MM.1S (cell line): ENCODE results near the gene CLIP4.

ENCODE experiments used
- DNase-seq: peaks from one replicate; pipeline ENCODE4 v3.0.0-alpha.2; 2015
- H2AFZ ChIP-seq: fragments of 300-600 bp; sonication (generic); 2 replicates; pipeline ENCODE4 v1.6.0; 2016; ENCODE audit warnings: antibody characterized with exemption, low read length
- H3F3A ChIP-seq: fragments of 300-600 bp; sonication (generic); 2 replicates; pipeline ENCODE4 v1.6.1; 2016; ENCODE audit warnings: mild to moderate bottlenecking, antibody characterized with exemption, low read length, moderate library complexity, mixed read lengths; ENCODE audit not compliant: insufficient read depth
- H3K27ac ChIP-seq: fragments of 300-600 bp; sonication (generic); 2 replicates; pipeline ENCODE4 v1.5.1; 2016; ENCODE audit warnings: mild to moderate bottlenecking, low read length
- H3K27me3 ChIP-seq: fragments of 300-600 bp; sonication (generic); replicated peaks from 2 replicates; pipeline ENCODE4 v1.6.0; 2016; ENCODE audit warnings: low read length; ENCODE audit not compliant: insufficient read depth
- H3K36me3 ChIP-seq: fragments of 300-600 bp; sonication (generic); replicated peaks from 2 replicates; pipeline ENCODE4 v1.6.1; 2016; ENCODE audit warnings: mild to moderate bottlenecking, low read length, mixed read lengths; ENCODE audit not compliant: insufficient read depth
- H3K4me1 ChIP-seq: fragments of 300-600 bp; sonication (generic); 2 replicates; pipeline ENCODE4 v1.6.1; 2016; ENCODE audit warnings: low read length, mixed read lengths
- H3K4me2 ChIP-seq: fragments of 300-600 bp; sonication (generic); 2 replicates; pipeline ENCODE4 v1.6.0; 2016; ENCODE audit warnings: low read depth, low read length
- H3K4me3 ChIP-seq: fragments of 300-600 bp; sonication (generic); 2 replicates; pipeline ENCODE4 v1.5.1; 2016; ENCODE audit warnings: low read length, mixed read lengths
- H3K79me2 ChIP-seq: fragments of 300-600 bp; sonication (generic); 2 replicates; pipeline ENCODE4 v1.6.1; 2016; ENCODE audit warnings: mixed run types, low read length, mixed read lengths
- H3K9ac ChIP-seq: fragments of 300-600 bp; sonication (generic); 2 replicates; pipeline ENCODE4 v1.6.1; 2016; ENCODE audit warnings: low read length, mixed read lengths
- H3K9me2 ChIP-seq: fragments of 300-600 bp; sonication (generic); replicated peaks from 2 replicates; pipeline ENCODE4 v1.6.1; 2016; ENCODE audit warnings: mild to moderate bottlenecking, low read length, mixed read lengths; ENCODE audit not compliant: insufficient read depth
- H3K9me3 ChIP-seq: fragments of 300-600 bp; sonication (generic); replicated peaks from 2 replicates; pipeline ENCODE4 v1.6.1; 2016; ENCODE audit warnings: mild to moderate bottlenecking, low read length, mixed read lengths; ENCODE audit not compliant: insufficient read depth
- H4K20me1 ChIP-seq: fragments of 300-600 bp; sonication (generic); 2 replicates; pipeline ENCODE4 v1.6.1; 2016; ENCODE audit warnings: mild to moderate bottlenecking, low read length, moderate library complexity, mixed read lengths; ENCODE audit not compliant: insufficient read depth
- EZH2 ChIP-seq: fragments of 300-600 bp; sonication (generic); optimal IDR thresholded peaks from 2 replicates; pipeline ENCODE3; 2017; ENCODE audit warnings: low read depth, mild to moderate bottlenecking, antibody characterized with exemption, low read length, mixed read lengths
- EZH2phosphoT487 ChIP-seq: fragments of 300-600 bp; sonication (generic); IDR thresholded peaks from 2 replicates; pipeline ENCODE4 v1.6.1; 2018; ENCODE audit warnings: antibody characterized with exemption, low read length
- TF ChIP-seq, protein P1 (sequence below): fragments of 300-600 bp; sonication (generic); IDR thresholded peaks from 2 replicates; pipeline ENCODE4 v1.5.1; 2016; ENCODE audit warnings: antibody characterized with exemption, low read length, mixed read lengths

CLIP4 gene

GRCh38 chr2:29219374-29219773 is 104.2 kb downstream of the CLIP4 start:
- no peak overlapping the region for H3K4me3 ChIP-seq
- H3K27ac ChIP-seq, result no peak overlapping the region
- no peaks in the 10 kb centered on the region for H3K27me3 ChIP-seq
- H3K9me2 ChIP-seq, result no peaks in the 10 kb centered on the region
- no peaks in the 10 kb centered on the region for H3K79me2 ChIP-seq
- H2AFZ ChIP-seq, result no peak overlapping the region
- no peaks in the 10 kb centered on the region for H3K4me1 ChIP-seq
- no peaks in the 10 kb centered on the region for H3K9me3 ChIP-seq
- DNase-seq, result no peak
- no peaks in the 10 kb centered on the region for H3F3A ChIP-seq
- H3K9ac ChIP-seq, result no peak overlapping the region
- TF ChIP-seq EZH2 (no peak), EZH2phosphoT487 (no peak)
- TF ChIP-seq, protein P1, sequence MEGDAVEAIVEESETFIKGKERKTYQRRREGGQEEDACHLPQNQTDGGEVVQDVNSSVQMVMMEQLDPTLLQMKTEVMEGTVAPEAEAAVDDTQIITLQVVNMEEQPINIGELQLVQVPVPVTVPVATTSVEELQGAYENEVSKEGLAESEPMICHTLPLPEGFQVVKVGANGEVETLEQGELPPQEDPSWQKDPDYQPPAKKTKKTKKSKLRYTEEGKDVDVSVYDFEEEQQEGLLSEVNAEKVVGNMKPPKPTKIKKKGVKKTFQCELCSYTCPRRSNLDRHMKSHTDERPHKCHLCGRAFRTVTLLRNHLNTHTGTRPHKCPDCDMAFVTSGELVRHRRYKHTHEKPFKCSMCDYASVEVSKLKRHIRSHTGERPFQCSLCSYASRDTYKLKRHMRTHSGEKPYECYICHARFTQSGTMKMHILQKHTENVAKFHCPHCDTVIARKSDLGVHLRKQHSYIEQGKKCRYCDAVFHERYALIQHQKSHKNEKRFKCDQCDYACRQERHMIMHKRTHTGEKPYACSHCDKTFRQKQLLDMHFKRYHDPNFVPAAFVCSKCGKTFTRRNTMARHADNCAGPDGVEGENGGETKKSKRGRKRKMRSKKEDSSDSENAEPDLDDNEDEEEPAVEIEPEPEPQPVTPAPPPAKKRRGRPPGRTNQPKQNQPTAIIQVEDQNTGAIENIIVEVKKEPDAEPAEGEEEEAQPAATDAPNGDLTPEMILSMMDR, result no peak
- no peaks in the 10 kb centered on the region for H3K36me3 ChIP-seq
- no peak overlapping the region for H3K4me2 ChIP-seq
- H4K20me1 ChIP-seq, result no peaks in the 10 kb centered on the region

DNA sequence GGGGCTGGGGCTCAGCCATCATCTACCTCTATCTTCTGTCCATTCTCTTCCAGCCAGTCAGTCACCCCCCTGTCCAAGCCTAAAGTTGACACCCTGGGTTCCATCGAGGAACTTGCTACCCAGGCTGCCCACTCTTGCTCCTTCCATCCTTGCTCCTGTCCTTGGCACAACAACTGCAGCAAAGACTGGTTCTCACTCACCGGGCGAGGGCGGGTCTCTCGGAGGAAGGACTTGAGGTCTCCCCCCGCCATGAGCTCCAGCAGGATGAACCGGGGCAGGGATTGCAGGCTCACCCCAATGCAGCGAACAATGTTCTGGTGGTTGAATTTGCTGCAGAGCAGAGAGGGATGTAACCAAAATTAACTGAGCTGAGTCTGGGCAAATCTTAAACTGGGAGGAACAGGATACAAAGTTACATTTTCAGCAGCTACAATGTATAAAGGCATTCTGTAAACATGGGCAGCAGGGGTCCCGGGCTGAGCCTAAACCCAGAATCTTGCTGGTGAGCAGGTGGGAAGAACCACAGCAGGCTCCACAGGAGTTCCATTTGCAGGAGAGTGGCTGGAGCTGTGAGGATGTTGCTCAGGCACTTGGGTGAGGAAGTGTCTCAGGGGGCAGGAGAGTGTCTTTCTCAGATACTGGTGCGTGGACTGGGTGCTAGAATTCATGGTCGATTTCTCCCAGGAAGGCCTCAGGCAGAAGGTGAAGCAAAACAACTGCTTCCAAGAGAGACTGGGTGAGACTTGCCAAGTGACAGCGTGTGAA is 105.5 kb downstream of the CLIP4 start:
- Histone ChIP-seq H3K4me2 (no peak overlapping the region), H3F3A (no peaks in the 10 kb centered on the region), H3K27ac (no peak overlapping the region), H3K27me3 (no peaks in the 10 kb centered on the region), H3K36me3 (no peaks in the 10 kb centered on the region), H3K9me3 (no peaks in the 10 kb centered on the region), H3K9ac (no peak overlapping the region), H2AFZ (no peak overlapping the region), H3K79me2 (no peaks in the 10 kb centered on the region), H4K20me1 (no peaks in the 10 kb centered on the region), H3K9me2 (no peaks in the 10 kb centered on the region), H3K4me1 (no peaks in the 10 kb centered on the region), H3K4me3 (no peak overlapping the region)
- no peak for TF ChIP-seq EZH2phosphoT487
- no peak for TF ChIP-seq EZH2
- TF ChIP-seq, protein P1, result no peak
- no peak for DNase-seq

GRCh38 chr2:29222381-29223179 is 107.4 kb downstream of the CLIP4 start:
- no peaks in the 10 kb centered on the region for H3K4me1 ChIP-seq
- H3K9me3 ChIP-seq, result no peaks in the 10 kb centered on the region
- H3K4me2 ChIP-seq, result no peak overlapping the region
- H3K9ac ChIP-seq, result no peak overlapping the region
- TF ChIP-seq EZH2phosphoT487 (no peak), EZH2 (no peak)
- TF ChIP-seq, protein P1, result no peak
- H2AFZ ChIP-seq, result no peak overlapping the region
- no peaks in the 10 kb centered on the region for H3K27me3 ChIP-seq
- H4K20me1 ChIP-seq, result no peaks in the 10 kb centered on the region
- no peaks in the 10 kb centered on the region for H3K36me3 ChIP-seq
- H3F3A ChIP-seq, result no peaks in the 10 kb centered on the region
- no peak for DNase-seq
- no peaks in the 10 kb centered on the region for H3K9me2 ChIP-seq
- no peak overlapping the region for H3K4me3 ChIP-seq
- no peaks in the 10 kb centered on the region for H3K79me2 ChIP-seq
- no peak overlapping the region for H3K27ac ChIP-seq
